Transverse colon (tissue), 4 donors: ENCODE data around the gene RASL10B. TPM values are rescaled to one million over a fixed set of nuclear protein-coding genes. Genes with fewer than 3 reads are reported as not detected.

Source experiments
- DNase-seq: peaks from one replicate; pipeline ENCODE4 v3.0.0-alpha.2; 2019
- H3K27ac ChIP-seq, 4 donors: fragments of 200-600 bp; sonication (generic); 2 replicates each; pipeline ENCODE4 v1.5.1; 2016 to 2018; ENCODE audit warnings: inconsistent platforms in 4 of 4
- H3K27me3 ChIP-seq: fragments of 200-600 bp; sonication (generic); 2 replicates; pipeline ENCODE4 v1.5.1; 2017; ENCODE audit warnings: inconsistent platforms
- H3K36me3 ChIP-seq, 4 donors: fragments of 200-600 bp; sonication (generic); 2 replicates each; pipeline ENCODE4 v1.5.1; 2017 to 2019; ENCODE audit warnings: inconsistent platforms in 4 of 4
- H3K4me1 ChIP-seq, 4 donors: fragments of 200-600 bp; sonication (generic); 2 replicates each; pipeline ENCODE4 v1.5.1; 2017 to 2020; ENCODE audit warnings: inconsistent platforms in 4 of 4
- H3K4me3 ChIP-seq, 4 donors: fragments of 200-600 bp; sonication (generic); 1 replicate in 1 of 4; 2 replicates in 3 of 4; pipeline versions ENCODE4 v1.5.1 to v1.6.1; 2017 to 2019; ENCODE audit warnings: inconsistent platforms in 4 of 4
- H3K9me3 ChIP-seq, 2 donors: fragments of 200-600 bp; sonication (generic); 2 replicates each; pipeline ENCODE4 v1.5.1; 2017 to 2019; ENCODE audit warnings: inconsistent platforms in 2 of 2
- CTCF ChIP-seq, 5 experiments: fragments of 200-600 bp in 3 of 5; fragments of 450-650 bp in 2 of 5; sonication (generic) in 3 of 5; IDR thresholded peaks; 1 replicate in 2 of 5; 2 replicates in 3 of 5; pipeline ENCODE4 v1.5.1; 2016 to 2017; ENCODE audit warnings: antibody characterized with exemption in 5 of 5, inconsistent platforms in 3 of 5, mild to moderate bottlenecking in 2 of 5, moderate library complexity in 1 of 5
- EP300 ChIP-seq: sonication (generic); formaldehyde crosslinking; IDR thresholded peaks from one replicate; pipeline ENCODE4 v1.6.1; 2017; ENCODE audit warnings: antibody characterized with exemption, low read depth
- POLR2A ChIP-seq: fragments of 450-650 bp; IDR thresholded peaks from one replicate; pipeline ENCODE4 v1.6.1; 2016; ENCODE audit warnings: antibody characterized with exemption, mild to moderate bottlenecking, moderate library complexity
- POLR2AphosphoS5 ChIP-seq, 3 donors: sonication (generic); formaldehyde crosslinking; IDR thresholded peaks; one replicate each; pipeline ENCODE4 v1.6.1; 2016; ENCODE audit warnings: antibody characterized with exemption in 3 of 3
- WGBS, 2 donors: methylation state at CpG; one replicate each; pipeline ENCODE4 v1.1.5; 2018; ENCODE audit warnings: low coverage in 1 of 2; 5-methylcytosine and 5-hydroxymethylcytosine counted together
- in situ Hi-C, 4 donors: fragments of 200-750 bp; cut with MboI; loops; one replicate each; pipeline versions ENCODE4 v1.15.0 to v1.15.1; 2017; ENCODE audit warnings: low sequenced_read_pairs in 3 of 4, low pct_ligation_motif_present in 1 of 4, low pct_unique_long_range_greater_than_20kb in 1 of 4
- intact Hi-C: fragments of 100-400 bp; cut with DNase I; formaldehyde crosslinking; loops from one replicate; pipeline ENCODE4 v1.15.1; 2023; ENCODE audit warnings: low total_unique reads
- total RNA-seq, 4 donors: library from RNA; depleted of rRNA; stranded (reverse); fragments of >200 nt; gene quantifications; one replicate each; pipeline ENCODE4 v1.1.0, GENCODE V29; 2016

RASL10B gene
- total RNA-seq, 4 donors from 2014 or later: 0.41 to 1.6 (median 1.1) TPM

- H3K4me1 ChIP-seq: peaks cover 28 to 45% (median 41%) of the 10 kb centered on the region in 4 donors
- no peak overlapping the region for H3K4me3 ChIP-seq
- H3K36me3 ChIP-seq: no peaks in the 10 kb centered on the region
- H3K27me3 ChIP-seq: no peaks in the 10 kb centered on the region
- H3K9me3 ChIP-seq: no peaks in the 10 kb centered on the region
- peak overlapping the region; percentile 66 to 88 (median 80) for H3K27ac ChIP-seq
- intact Hi-C loops: no loop called here
- in situ Hi-C loops: no loop called here
- no peak for DNase-seq
- TF ChIP-seq POLR2A: no peak
- TF ChIP-seq CTCF (IDR thresholded peaks at IDR 0.05): no peak
- no peak for TF ChIP-seq POLR2AphosphoS5 (IDR thresholded peaks at IDR 0.05)
- no peak for TF ChIP-seq EP300
- WGBS, 2 donors: 46% methylated on average over 5 of the region's 5 CpGs; no CpG with 5 or more reads in 1 of the 2 donors
These were observed 43.6 kb downstream of the RASL10B start for GRCh38 chr17:35775039-35775438.

GRCh38 chr17:35775583-35775982 is 44.1 kb downstream of the RASL10B start:
- no peak for DNase-seq
- peak overlapping the region; percentile 66 to 88 (median 80) for H3K27ac ChIP-seq
- H3K9me3 ChIP-seq: no peaks in the 10 kb centered on the region
- no peaks in the 10 kb centered on the region for H3K36me3 ChIP-seq
- in situ Hi-C loops (no loop called here), intact Hi-C loops (no loop called here)
- 49 to 62% methylated on average over 5 to 6 of the region's 6 CpGs for WGBS, 2 donors
- TF ChIP-seq POLR2A (no peak), EP300 (no peak), POLR2AphosphoS5 (IDR thresholded peaks at IDR 0.05) (no peak), CTCF (IDR thresholded peaks at IDR 0.05) (no peak)
- H3K4me1 ChIP-seq: peaks cover 28 to 45% (median 41%) of the 10 kb centered on the region in 4 donors
- H3K4me3 ChIP-seq: no peak overlapping the region
- no peaks in the 10 kb centered on the region for H3K27me3 ChIP-seq

DNA sequence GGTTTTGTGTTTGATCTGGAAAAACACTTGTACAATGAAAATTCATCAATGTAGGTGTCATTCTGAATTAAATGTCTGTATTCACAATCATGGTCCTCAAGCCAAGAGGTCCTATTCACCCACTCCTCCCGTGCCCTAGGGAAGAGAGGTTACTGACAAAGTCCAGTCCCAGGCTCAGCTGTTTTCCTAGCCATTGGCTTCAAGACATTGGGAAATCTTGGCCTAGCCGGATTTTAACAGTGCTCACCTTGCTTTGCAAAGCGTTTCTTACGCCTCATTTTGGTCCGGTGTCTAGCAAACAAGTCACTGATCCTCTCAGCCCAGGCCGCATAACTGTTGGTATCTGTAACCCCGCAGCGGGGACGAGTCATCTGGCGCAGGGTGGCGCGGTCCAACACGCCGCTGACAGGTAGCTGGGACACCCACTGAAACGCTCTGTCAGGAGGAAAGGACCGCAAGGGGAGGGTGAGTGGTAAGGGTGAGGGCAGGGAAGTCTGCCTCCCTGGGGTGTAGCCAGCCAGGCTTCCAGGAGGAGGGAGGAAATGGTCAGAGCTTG is 47.3 kb downstream of the RASL10B start:
- no peaks in the 10 kb centered on the region for H3K9me3 ChIP-seq
- intact Hi-C loops (no loop called here), in situ Hi-C loops (no loop called here)
- H3K36me3 ChIP-seq: no peaks in the 10 kb centered on the region
- H3K4me1 ChIP-seq: peaks cover 37 to 57% (median 53%) of the 10 kb centered on the region in 4 donors
- TF ChIP-seq POLR2A: no peak
- no peak for TF ChIP-seq CTCF (IDR thresholded peaks at IDR 0.05)
- no peak for TF ChIP-seq POLR2AphosphoS5 (IDR thresholded peaks at IDR 0.05)
- TF ChIP-seq EP300: no peak
- no peak for DNase-seq
- H3K4me3 ChIP-seq: no peak overlapping the region
- 93 to 100% methylated on average over 2 to 16 of the region's 16 CpGs for WGBS, 2 donors
- H3K27ac ChIP-seq: peak overlapping the region in 3 of 4 donors; percentile 11 to 51 (median 42)
- H3K27me3 ChIP-seq: no peaks in the 10 kb centered on the region

- no peak for TF ChIP-seq POLR2AphosphoS5 (IDR thresholded peaks at IDR 0.05)
- TF ChIP-seq EP300: no peak
- no peak for TF ChIP-seq CTCF (IDR thresholded peaks at IDR 0.05)
- 79 to 85% methylated on average over 3 of the region's 3 CpGs for WGBS, 2 donors
- Histone ChIP-seq H3K27ac (no peak overlapping the region), H3K9me3 (no peaks in the 10 kb centered on the region), H3K4me1 (peaks cover 25 to 57% (median 45%) of the 10 kb centered on the region in 4 donors), H3K4me3 (no peak overlapping the region), H3K36me3 (no peaks in the 10 kb centered on the region), H3K27me3 (no peaks in the 10 kb centered on the region)
- no peak for DNase-seq
- in situ Hi-C loops (no loop called here), intact Hi-C loops (no loop called here)
These were observed 49.5 kb downstream of the RASL10B start for GRCh38 chr17:35780950-35781349.
